IPS-15b (cell line): ENCODE measurements around the gene LAP3.

Experiments
- H3K27me3 ChIP-seq: one replicate; pipeline ENCODE4 v1.6.1; 2013; ENCODE audit warnings: low read length; ENCODE audit not compliant: control insufficient read depth, insufficient read depth
- H3K36me3 ChIP-seq: one replicate; pipeline ENCODE4 v1.6.1; 2013; ENCODE audit warnings: low read length; ENCODE audit not compliant: control insufficient read depth, insufficient read depth
- H3K4me1 ChIP-seq: one replicate; pipeline ENCODE4 v1.6.1; 2013; ENCODE audit warnings: mild to moderate bottlenecking, low read length; ENCODE audit not compliant: control insufficient read depth, insufficient read depth
- H3K4me3 ChIP-seq: one replicate; pipeline ENCODE4 v1.5.1; 2013; ENCODE audit warnings: low read depth, low read length
- H3K9ac ChIP-seq: one replicate; pipeline ENCODE4 v1.6.1; 2013; ENCODE audit warnings: low read depth, mild to moderate bottlenecking, low read length
- H3K9me3 ChIP-seq: one replicate; pipeline ENCODE4 v1.6.1; 2013; ENCODE audit warnings: mild to moderate bottlenecking, low read length; ENCODE audit not compliant: control insufficient read depth, insufficient read depth

LAP3 gene

DNA sequence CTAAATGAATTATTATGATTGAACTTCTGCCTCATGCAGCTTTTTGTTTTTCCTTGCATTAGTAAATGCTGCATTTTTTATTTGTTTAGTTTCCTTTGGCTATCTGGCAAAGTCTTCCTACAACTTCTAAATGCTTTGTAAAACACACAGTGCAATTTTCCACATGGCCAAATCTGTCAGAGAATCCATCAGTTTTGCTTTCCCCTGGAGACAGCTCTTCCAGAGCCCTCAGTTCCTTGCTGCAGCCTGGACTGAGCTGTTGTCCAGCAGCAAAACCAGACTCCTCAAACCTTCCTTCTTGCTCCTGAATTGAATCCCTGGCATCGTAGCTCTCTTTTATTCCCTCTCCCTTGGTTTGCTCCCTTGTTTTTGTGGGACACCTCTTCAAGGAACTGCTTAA lies 80.1 kb downstream of the LAP3 start:
- Histone ChIP-seq H3K9me3 (no peaks in the 10 kb centered on the region), H3K36me3 (no peaks in the 10 kb centered on the region), H3K4me3 (no peak overlapping the region), H3K4me1 (no peaks in the 10 kb centered on the region), H3K27me3 (no peaks in the 10 kb centered on the region), H3K9ac (no peak overlapping the region)
